Activated B cell treated with CpG ODN at 0.5 μM for 24 hours (primary cell): ENCODE results near the gene WDR70. TPM values are rescaled to one million over a fixed set of nuclear protein-coding genes. Genes with fewer than 3 reads are reported as not detected.

Source experiments
- ATAC-seq: fragments of 200-7000 bp; cut with Tn5 transposase; one replicate; pipeline ENCODE4 v1.10.0; 2021; ENCODE audit warnings: low read depth, mild to moderate bottlenecking, moderate library complexity
- CTCF ChIA-PET: fragments of 350-600 bp; sonication (Branson Sonifier 250); formaldehyde crosslinking; loops from one replicate; lab custom pipeline; 2021; ENCODE audit warnings: antibody characterized with exemption; lab: Charles Lee
- POLR2A ChIA-PET: fragments of 350-600 bp; sonication (Branson Sonifier 250); formaldehyde crosslinking; loops from one replicate; lab custom pipeline; 2021; ENCODE audit warnings: antibody characterized with exemption; lab: Charles Lee
- DNase-seq: peaks from one replicate; pipeline ENCODE4 v3.0.0; 2022
- H3K27ac Mint-ChIP-seq: one replicate; pipeline ENCODE4 v1.8.0; 2020; ENCODE audit warnings: mixed read lengths
- H3K27me3 Mint-ChIP-seq: one replicate; pipeline ENCODE4 v1.8.0; 2021; ENCODE audit warnings: mixed read lengths
- H3K36me3 Mint-ChIP-seq: one replicate; pipeline ENCODE4 v1.8.0; 2021; ENCODE audit warnings: low read depth, mixed read lengths
- H3K4me1 Mint-ChIP-seq: one replicate; pipeline ENCODE4 v1.8.0; 2021; ENCODE audit warnings: mixed read lengths
- H3K4me3 Mint-ChIP-seq: one replicate; pipeline ENCODE4 v1.8.0; 2020; ENCODE audit warnings: mild to moderate bottlenecking, mixed read lengths
- H3K9me3 Mint-ChIP-seq: one replicate; pipeline ENCODE4 v1.8.0; 2020; ENCODE audit warnings: mixed read lengths
- intact Hi-C: fragments of 100-400 bp; cut with micrococcal nuclease; formaldehyde crosslinking; loops from one replicate; pipeline ENCODE4 v1.15.1; 2024
- total RNA-seq: library from RNA; stranded (reverse); gene quantifications from 2 replicates; pipeline ENCODE4 v1.2.3, GENCODE V29; 2022
- TF ChIP-seq, protein P1 (sequence below): fragments of 200-600 bp; IDR thresholded peaks from one replicate; pipeline ENCODE4 v1.8.0; 2022; ENCODE audit warnings: antibody characterized with exemption, mild to moderate bottlenecking

The WDR70 gene
- total RNA-seq, 1 donor from 2014 or later = 58.6 TPM

DNA sequence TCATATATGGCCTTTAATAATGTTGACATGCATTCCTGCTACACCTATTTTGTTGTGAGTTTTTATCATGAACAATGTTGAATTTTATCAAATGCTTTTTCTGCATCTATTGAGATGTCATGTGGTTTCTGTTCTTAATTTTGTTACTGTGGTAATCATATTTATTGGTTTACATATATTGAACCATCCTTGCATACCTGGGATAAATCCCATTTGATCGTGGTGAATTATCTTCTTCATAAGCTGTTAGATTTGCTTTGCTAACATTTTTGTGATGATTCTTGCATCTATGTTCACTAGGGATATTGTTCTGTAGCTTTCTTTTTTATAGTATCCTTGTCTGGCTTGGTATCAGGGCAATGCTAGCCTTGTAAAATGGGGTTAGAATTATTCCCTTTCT lies 222.0 kb downstream of the WDR70 start:
- Mint-ChIP-seq H3K27me3 (no peaks in the 10 kb centered on the region), H3K4me3 (no peak overlapping the region), H3K4me1 (no peaks in the 10 kb centered on the region), H3K27ac (no peak overlapping the region), H3K36me3 (peaks cover 43% of the 10 kb centered on the region), H3K9me3 (peaks cover 13% of the 10 kb centered on the region)
- no peak for DNase-seq
- intact Hi-C loops = no loop called here
- ChIA-PET POLR2A (no interaction called here), CTCF (no interaction called here)
- TF ChIP-seq, protein P1, sequence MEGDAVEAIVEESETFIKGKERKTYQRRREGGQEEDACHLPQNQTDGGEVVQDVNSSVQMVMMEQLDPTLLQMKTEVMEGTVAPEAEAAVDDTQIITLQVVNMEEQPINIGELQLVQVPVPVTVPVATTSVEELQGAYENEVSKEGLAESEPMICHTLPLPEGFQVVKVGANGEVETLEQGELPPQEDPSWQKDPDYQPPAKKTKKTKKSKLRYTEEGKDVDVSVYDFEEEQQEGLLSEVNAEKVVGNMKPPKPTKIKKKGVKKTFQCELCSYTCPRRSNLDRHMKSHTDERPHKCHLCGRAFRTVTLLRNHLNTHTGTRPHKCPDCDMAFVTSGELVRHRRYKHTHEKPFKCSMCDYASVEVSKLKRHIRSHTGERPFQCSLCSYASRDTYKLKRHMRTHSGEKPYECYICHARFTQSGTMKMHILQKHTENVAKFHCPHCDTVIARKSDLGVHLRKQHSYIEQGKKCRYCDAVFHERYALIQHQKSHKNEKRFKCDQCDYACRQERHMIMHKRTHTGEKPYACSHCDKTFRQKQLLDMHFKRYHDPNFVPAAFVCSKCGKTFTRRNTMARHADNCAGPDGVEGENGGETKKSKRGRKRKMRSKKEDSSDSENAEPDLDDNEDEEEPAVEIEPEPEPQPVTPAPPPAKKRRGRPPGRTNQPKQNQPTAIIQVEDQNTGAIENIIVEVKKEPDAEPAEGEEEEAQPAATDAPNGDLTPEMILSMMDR = no peak
- ATAC-seq = no peak

DNA sequence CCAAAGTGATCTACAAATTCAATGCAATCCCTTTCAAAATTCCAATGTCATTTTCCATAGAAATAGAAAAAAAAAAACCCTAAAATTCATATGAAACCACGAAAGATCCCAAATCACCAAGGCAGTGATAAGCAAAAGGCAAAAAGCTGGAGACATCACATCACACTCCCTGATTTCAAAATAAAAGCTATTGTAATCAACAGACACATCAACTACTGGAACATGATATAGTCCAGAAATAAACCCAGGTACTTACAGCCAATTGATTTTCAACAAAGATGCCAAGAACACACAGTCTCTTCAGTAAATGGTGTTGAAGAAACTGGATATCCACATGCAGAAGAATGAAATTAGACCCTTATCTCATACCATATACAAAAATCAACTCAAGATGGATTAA lies 224.0 kb downstream of the WDR70 start:
- Mint-ChIP-seq H3K4me1 (no peaks in the 10 kb centered on the region), H3K9me3 (peaks cover 13% of the 10 kb centered on the region), H3K27ac (no peak overlapping the region), H3K4me3 (no peak overlapping the region), H3K27me3 (no peaks in the 10 kb centered on the region), H3K36me3 (peaks cover 39% of the 10 kb centered on the region)
- ChIA-PET CTCF (no interaction called here), POLR2A (no interaction called here)
- ATAC-seq (no peak), DNase-seq (no peak)
- intact Hi-C loops = no loop called here
- TF ChIP-seq, protein P1 = no peak

DNA sequence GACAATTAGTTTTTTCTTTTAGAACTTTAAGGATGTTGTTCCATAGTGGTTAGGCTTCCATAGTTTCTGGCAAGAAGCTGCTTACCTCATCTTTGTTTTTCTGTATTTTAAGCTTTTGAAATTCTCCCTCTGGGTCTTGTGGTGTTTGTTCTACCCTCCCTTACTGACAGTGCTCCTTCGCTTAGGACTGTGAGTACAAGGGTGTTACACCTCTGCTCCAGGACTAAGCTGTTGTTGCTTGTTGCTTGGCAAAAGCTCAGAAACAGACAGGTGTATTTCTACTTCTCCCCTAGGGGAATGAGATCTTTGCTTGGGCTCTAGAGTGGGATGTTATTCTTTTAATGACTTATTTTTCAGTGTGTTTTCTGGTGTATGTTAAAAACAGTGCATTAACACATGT lies 225.2 kb downstream of the WDR70 start:
- TF ChIP-seq, protein P1 = no peak
- H3K4me3 Mint-ChIP-seq = no peak overlapping the region
- H3K9me3 Mint-ChIP-seq = peaks cover 13% of the 10 kb centered on the region
- no peak for ATAC-seq
- intact Hi-C loops = no loop called here
- POLR2A ChIA-PET = interaction anchor here (0.5 kb wide), 1 partner anchor 83 kb away, joined by 3 read pairs; no protein-coding TSS in a partner anchor
- CTCF ChIA-PET = no interaction called here
- H3K36me3 Mint-ChIP-seq = peaks cover 37% of the 10 kb centered on the region
- DNase-seq = no peak
- H3K27me3 Mint-ChIP-seq = no peaks in the 10 kb centered on the region
- H3K4me1 Mint-ChIP-seq = no peaks in the 10 kb centered on the region
- H3K27ac Mint-ChIP-seq = no peak overlapping the region

GRCh38 chr5:37606148-37606547 lies 227.0 kb downstream of the WDR70 start:
- H3K36me3 Mint-ChIP-seq = peaks cover 33% of the 10 kb centered on the region
- H3K4me3 Mint-ChIP-seq = no peak overlapping the region
- H3K27ac Mint-ChIP-seq = no peak overlapping the region
- DNase-seq (no peak), ATAC-seq (no peak)
- H3K9me3 Mint-ChIP-seq = peaks cover 5% of the 10 kb centered on the region
- no peaks in the 10 kb centered on the region for H3K4me1 Mint-ChIP-seq
- ChIA-PET POLR2A (no interaction called here), CTCF (no interaction called here)
- H3K27me3 Mint-ChIP-seq = no peaks in the 10 kb centered on the region
- intact Hi-C loops = no loop called here
- TF ChIP-seq, protein P1 = no peak

DNA sequence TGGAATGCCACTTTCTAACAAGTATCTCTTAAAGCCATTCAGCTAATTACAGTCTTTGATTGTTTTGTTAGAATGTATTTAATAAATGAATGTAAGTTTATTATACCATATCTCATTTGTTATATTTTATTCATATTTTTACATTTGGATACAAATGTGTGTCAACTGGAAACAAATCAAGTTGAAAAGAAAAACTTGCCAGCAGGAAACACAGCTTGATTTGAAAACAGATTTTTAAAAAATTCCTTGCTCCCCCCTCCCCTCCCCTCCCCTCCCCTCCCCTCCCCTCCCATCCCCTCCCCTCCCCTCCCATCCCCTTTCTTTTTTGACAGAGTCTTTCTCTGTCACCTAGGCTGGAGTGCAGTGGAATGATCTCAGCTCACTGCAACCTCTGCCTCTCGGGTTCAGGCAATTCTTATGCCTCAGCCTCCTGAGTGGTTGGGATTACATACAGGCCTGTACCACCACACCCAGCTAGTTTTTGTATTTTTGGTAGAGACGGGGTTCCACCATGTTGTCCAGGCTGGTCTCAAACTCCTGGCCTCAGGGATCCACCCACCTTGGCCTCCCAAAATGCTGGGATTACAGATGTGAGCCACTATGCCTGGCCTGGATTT lies 227.6 kb downstream of the WDR70 start:
- no peaks in the 10 kb centered on the region for H3K4me1 Mint-ChIP-seq
- no peak overlapping the region for H3K4me3 Mint-ChIP-seq
- CTCF ChIA-PET = no interaction called here
- ATAC-seq (no peak), DNase-seq (no peak)
- H3K9me3 Mint-ChIP-seq = no peaks in the 10 kb centered on the region
- H3K36me3 Mint-ChIP-seq = peaks cover 29% of the 10 kb centered on the region
- intact Hi-C loops = no loop called here
- H3K27me3 Mint-ChIP-seq = no peaks in the 10 kb centered on the region
- POLR2A ChIA-PET = no interaction called here
- TF ChIP-seq, protein P1 = no peak
- no peak overlapping the region for H3K27ac Mint-ChIP-seq
